ENCODE results near the gene COG3.

The COG3 gene

DNA sequence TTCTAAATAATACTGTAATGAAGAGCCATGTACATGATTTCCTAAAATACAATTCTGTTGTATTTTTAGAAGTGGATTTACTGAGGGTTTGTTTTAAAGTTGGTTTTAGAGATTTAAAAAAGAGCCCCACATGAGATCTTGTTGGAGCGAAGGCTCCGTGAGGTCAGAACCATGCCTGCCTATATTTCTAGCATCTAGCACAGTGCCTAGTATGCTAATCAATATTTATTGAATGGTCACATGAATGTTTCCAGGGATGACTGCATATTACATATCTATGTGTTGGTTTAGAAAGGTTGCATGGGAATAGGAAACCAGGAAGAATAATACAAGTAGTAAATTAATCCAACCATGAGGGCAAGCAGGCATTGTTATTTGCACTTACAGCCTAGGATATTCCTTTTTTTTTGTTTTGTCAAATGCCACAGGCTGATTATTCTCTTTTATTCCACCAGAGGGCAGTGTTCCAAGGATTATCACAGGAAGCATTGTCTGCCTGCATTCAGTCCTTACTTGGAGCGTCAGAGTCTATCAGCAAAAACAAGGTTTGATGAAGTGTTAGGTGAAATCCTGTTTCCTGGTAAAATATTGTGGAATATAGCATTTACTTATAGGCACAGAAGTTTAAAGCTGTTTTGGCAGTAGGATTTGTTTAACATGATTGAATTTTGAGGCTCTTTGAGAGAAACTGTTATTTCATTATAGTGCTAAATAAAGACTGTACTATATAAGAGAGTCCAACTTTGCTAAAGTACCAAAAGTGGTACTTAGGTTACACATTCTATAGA lies 46.8 kb downstream of the COG3 start:
- H3K36me3 ChIP-seq (ENCODE audit: low read length), result peaks cover 10% of the 10 kb centered on the region; the same call in 1 of the 2 replicates
- no peak overlapping the region for H3K27ac ChIP-seq (ENCODE audit: low read depth, low read length)

GRCh38 chr13:45512098-45512496 lies 47.4 kb downstream of the COG3 start:
- peaks cover 15% of the 10 kb centered on the region; the same call in 1 of the 2 replicates for H3K36me3 ChIP-seq (ENCODE audit: low read length)

More for the DNA sequence above, 46.8 kb downstream of the COG3 start:
- no peak overlapping the region for H3K9ac ChIP-seq (ENCODE audit: low read length)
- H3K4me3 ChIP-seq (ENCODE audit: insufficient read depth, low read length, poor library complexity, severe bottlenecking), result no peak overlapping the region
- H3K79me2 ChIP-seq (ENCODE audit: insufficient read depth, low read length), result no peaks in the 10 kb centered on the region
- no peaks in the 10 kb centered on the region for H4K20me1 ChIP-seq (ENCODE audit: low read depth, low read length)
- no peak overlapping the region for H2AFZ ChIP-seq (ENCODE audit: low read depth, low read length, severe bottlenecking)
- H3K4me2 ChIP-seq (ENCODE audit: low read depth, low read length, poor library complexity, severe bottlenecking), result no peak overlapping the region
- H3K27me3 ChIP-seq (ENCODE audit: low read length), result no peaks in the 10 kb centered on the region
- TF ChIP-seq, protein P1, sequence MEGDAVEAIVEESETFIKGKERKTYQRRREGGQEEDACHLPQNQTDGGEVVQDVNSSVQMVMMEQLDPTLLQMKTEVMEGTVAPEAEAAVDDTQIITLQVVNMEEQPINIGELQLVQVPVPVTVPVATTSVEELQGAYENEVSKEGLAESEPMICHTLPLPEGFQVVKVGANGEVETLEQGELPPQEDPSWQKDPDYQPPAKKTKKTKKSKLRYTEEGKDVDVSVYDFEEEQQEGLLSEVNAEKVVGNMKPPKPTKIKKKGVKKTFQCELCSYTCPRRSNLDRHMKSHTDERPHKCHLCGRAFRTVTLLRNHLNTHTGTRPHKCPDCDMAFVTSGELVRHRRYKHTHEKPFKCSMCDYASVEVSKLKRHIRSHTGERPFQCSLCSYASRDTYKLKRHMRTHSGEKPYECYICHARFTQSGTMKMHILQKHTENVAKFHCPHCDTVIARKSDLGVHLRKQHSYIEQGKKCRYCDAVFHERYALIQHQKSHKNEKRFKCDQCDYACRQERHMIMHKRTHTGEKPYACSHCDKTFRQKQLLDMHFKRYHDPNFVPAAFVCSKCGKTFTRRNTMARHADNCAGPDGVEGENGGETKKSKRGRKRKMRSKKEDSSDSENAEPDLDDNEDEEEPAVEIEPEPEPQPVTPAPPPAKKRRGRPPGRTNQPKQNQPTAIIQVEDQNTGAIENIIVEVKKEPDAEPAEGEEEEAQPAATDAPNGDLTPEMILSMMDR (IDR thresholded peaks at IDR 0.05; ENCODE audit: insufficient read depth, low read length, poor library complexity, severe bottlenecking), result peak; percentile 70
- TF ChIP-seq EZH2phosphoT487 (conservative IDR thresholded peaks at IDR 0.05; ENCODE audit: low read length), result no peak
- H3K9me3 ChIP-seq (ENCODE audit: insufficient read depth, low read length), result no peaks in the 10 kb centered on the region
- H3F3A ChIP-seq (ENCODE audit: insufficient read depth), result no peaks in the 10 kb centered on the region
- H3K9me2 ChIP-seq (replicated peaks; ENCODE audit: insufficient read depth, low read length), result no peaks in the 10 kb centered on the region

GRCh38 chr13:45516757-45517156 lies 52.0 kb downstream of the COG3 start:
- Histone ChIP-seq H3K27me3 (ENCODE audit: low read length) (no peaks in the 10 kb centered on the region), H3K9me3 (ENCODE audit: insufficient read depth, low read length) (no peaks in the 10 kb centered on the region), H3K4me2 (ENCODE audit: low read depth, low read length, poor library complexity, severe bottlenecking) (no peak overlapping the region), H3K36me3 (ENCODE audit: low read length) (peaks cover 24% of the 10 kb centered on the region), H3K9me2 (replicated peaks; ENCODE audit: insufficient read depth, low read length) (no peaks in the 10 kb centered on the region), H2AFZ (ENCODE audit: low read depth, low read length, severe bottlenecking) (no peak overlapping the region), H3F3A (ENCODE audit: insufficient read depth) (no peaks in the 10 kb centered on the region), H4K20me1 (ENCODE audit: low read depth, low read length) (no peaks in the 10 kb centered on the region), H3K4me3 (ENCODE audit: insufficient read depth, low read length, poor library complexity, severe bottlenecking) (no peak overlapping the region), H3K79me2 (ENCODE audit: insufficient read depth, low read length) (no peaks in the 10 kb centered on the region), H3K27ac (ENCODE audit: low read depth, low read length) (no peak overlapping the region), H3K9ac (ENCODE audit: low read length) (no peak overlapping the region)
- TF ChIP-seq EZH2phosphoT487 (conservative IDR thresholded peaks at IDR 0.05; ENCODE audit: low read length), result no peak
- TF ChIP-seq, protein P1 (IDR thresholded peaks at IDR 0.05; ENCODE audit: insufficient read depth, low read length, poor library complexity, severe bottlenecking), result no peak

More at GRCh38 chr13:45512098-45512496, 47.4 kb downstream of the COG3 start:
- Histone ChIP-seq H3K9ac (ENCODE audit: low read length) (no peak overlapping the region), H3K79me2 (ENCODE audit: insufficient read depth, low read length) (no peaks in the 10 kb centered on the region), H2AFZ (ENCODE audit: low read depth, low read length, severe bottlenecking) (no peak overlapping the region), H4K20me1 (ENCODE audit: low read depth, low read length) (no peaks in the 10 kb centered on the region), H3F3A (ENCODE audit: insufficient read depth) (no peaks in the 10 kb centered on the region), H3K9me2 (replicated peaks; ENCODE audit: insufficient read depth, low read length) (no peaks in the 10 kb centered on the region), H3K4me2 (ENCODE audit: low read depth, low read length, poor library complexity, severe bottlenecking) (no peak overlapping the region), H3K4me3 (ENCODE audit: insufficient read depth, low read length, poor library complexity, severe bottlenecking) (no peak overlapping the region), H3K9me3 (ENCODE audit: insufficient read depth, low read length) (no peaks in the 10 kb centered on the region), H3K27me3 (ENCODE audit: low read length) (no peaks in the 10 kb centered on the region), H3K27ac (ENCODE audit: low read depth, low read length) (no peak overlapping the region)
- TF ChIP-seq EZH2phosphoT487 (conservative IDR thresholded peaks at IDR 0.05; ENCODE audit: low read length), result no peak
- TF ChIP-seq, protein P1 (IDR thresholded peaks at IDR 0.05; ENCODE audit: insufficient read depth, low read length, poor library complexity, severe bottlenecking), result no peak

All from SU-DHL-6 (cell line).